Effector CD4-positive, alpha-beta T cell (primary cell): ENCODE data around the gene SUV39H2.
"Not testable (repeated sequence)": the region's sequence is repeated elsewhere in the genome, so short reads cannot be mapped to it uniquely, and the experiment has no call there.

Experiments
- DNase-seq: peaks from one replicate; pipeline ENCODE4 v3.0.0-alpha.2; 2020

SUV39H2 gene

GRCh38 chr10:14876764-14877163 lies 1.9 kb upstream of the SUV39H2 start:
- DNase-seq: no peak

- peak; percentile 13 for DNase-seq
Observed at GRCh38 chr10:14879124-14879927, 660 bp downstream of the SUV39H2 start.

- no peak for DNase-seq
Observed at GRCh38 chr10:14879928-14880193, 1.2 kb downstream of the SUV39H2 start.

- no peak for DNase-seq
Observed at GRCh38 chr10:14880229-14880628, 1.6 kb downstream of the SUV39H2 start.

- DNase-seq: no peak
Observed at GRCh38 chr10:14884082-14884481, 5.4 kb downstream of the SUV39H2 start.

- DNase-seq: no peak
Observed at GRCh38 chr10:14889318-14889717, 10.7 kb downstream of the SUV39H2 start.

GRCh38 chr10:14891151-14891550 lies 12.5 kb downstream of the SUV39H2 start:
- no peak for DNase-seq

GRCh38 chr10:14904316-14904732 lies 25.7 kb downstream of the SUV39H2 start:
- no peak for DNase-seq

GRCh38 chr10:14904864-14905263 lies 26.2 kb downstream of the SUV39H2 start:
- no peak for DNase-seq

- no peak for DNase-seq
Observed at GRCh38 chr10:14905890-14906289, 27.2 kb downstream of the SUV39H2 start.

GRCh38 chr10:14906765-14907164 lies 28.1 kb downstream of the SUV39H2 start:
- DNase-seq: no peak

GRCh38 chr10:14907591-14907990 lies 28.9 kb downstream of the SUV39H2 start:
- not testable (repeated sequence) for DNase-seq

GRCh38 chr10:14909101-14909500 lies 30.4 kb downstream of the SUV39H2 start:
- DNase-seq: no peak

- DNase-seq: no peak
Observed at GRCh38 chr10:14910953-14911352, 32.3 kb downstream of the SUV39H2 start.

GRCh38 chr10:14911801-14912200 lies 33.1 kb downstream of the SUV39H2 start:
- no peak for DNase-seq

GRCh38 chr10:14916600-14916999 lies 37.9 kb downstream of the SUV39H2 start:
- DNase-seq: no peak

- DNase-seq: no peak
Observed at GRCh38 chr10:14917827-14918226, 39.2 kb downstream of the SUV39H2 start.

- no peak for DNase-seq
Observed at GRCh38 chr10:14918964-14919363, 40.3 kb downstream of the SUV39H2 start.

GRCh38 chr10:14924013-14924412 lies 45.3 kb downstream of the SUV39H2 start:
- no peak for DNase-seq

- no peak for DNase-seq
Observed at GRCh38 chr10:14925268-14925667, 46.6 kb downstream of the SUV39H2 start.

GRCh38 chr10:14926061-14926470 lies 47.4 kb downstream of the SUV39H2 start:
- DNase-seq: no peak

- DNase-seq: no peak
Observed at GRCh38 chr10:14926722-14927416, 48.2 kb downstream of the SUV39H2 start.

- DNase-seq: no peak
Observed at GRCh38 chr10:14930610-14931009, 51.9 kb downstream of the SUV39H2 start.

GRCh38 chr10:14936584-14936983 lies 57.9 kb downstream of the SUV39H2 start:
- DNase-seq: no peak

- not testable (repeated sequence) for DNase-seq
Observed at GRCh38 chr10:14938971-14939370, 60.3 kb downstream of the SUV39H2 start.
